Parathyroid adenoma (tissue), 2 donors: ENCODE results near the gene LEKR1.

Experiments used
- H2AFZ ChIP-seq: fragments of 300-600 bp; sonication (generic); one replicate; pipeline ENCODE4 v1.7.0; 2017; ENCODE audit warnings: antibody characterized with exemption, mild to moderate bottlenecking
- H3K27ac ChIP-seq: fragments of 300-600 bp; sonication (generic); one replicate; pipeline ENCODE4 v1.7.0; 2017
- H3K27me3 ChIP-seq: fragments of 300-600 bp; sonication (generic); one replicate; pipeline ENCODE4 v1.7.0; 2017; ENCODE audit warnings: low read length; ENCODE audit not compliant: control insufficient read depth, insufficient read depth
- H3K36me3 ChIP-seq: fragments of 300-600 bp; sonication (generic); one replicate; pipeline ENCODE4 v1.7.0; 2017; ENCODE audit warnings: low read length; ENCODE audit not compliant: control insufficient read depth, insufficient read depth
- H3K4me1 ChIP-seq: fragments of 300-600 bp; sonication (generic); one replicate; pipeline ENCODE4 v1.7.0; 2017; ENCODE audit warnings: control low read depth
- H3K4me2 ChIP-seq: fragments of 300-600 bp; sonication (generic); one replicate; pipeline ENCODE4 v1.7.0; 2017; ENCODE audit warnings: low read length
- H3K4me3 ChIP-seq: fragments of 300-600 bp; sonication (generic); one replicate; pipeline ENCODE4 v1.7.0; 2017; ENCODE audit warnings: low read depth, low read length
- H3K79me2 ChIP-seq: fragments of 300-600 bp; sonication (generic); one replicate; pipeline ENCODE4 v1.7.0; 2017; ENCODE audit warnings: control low read depth
- H3K9ac ChIP-seq: fragments of 300-600 bp; sonication (generic); one replicate; pipeline ENCODE4 v1.7.0; 2017; ENCODE audit warnings: mild to moderate bottlenecking
- H3K9me3 ChIP-seq: fragments of 300-600 bp; sonication (generic); one replicate; pipeline ENCODE4 v1.7.0; 2017; ENCODE audit warnings: low read length; ENCODE audit not compliant: control insufficient read depth
- TF ChIP-seq, protein P1 (sequence below): fragments of 300-600 bp; sonication (generic); IDR thresholded peaks from one replicate; pipeline ENCODE4 v1.7.0; 2017; ENCODE audit warnings: antibody characterized with exemption, mild to moderate bottlenecking
- donor health status: primary hyperparathyroidism.

LEKR1 gene

DNA sequence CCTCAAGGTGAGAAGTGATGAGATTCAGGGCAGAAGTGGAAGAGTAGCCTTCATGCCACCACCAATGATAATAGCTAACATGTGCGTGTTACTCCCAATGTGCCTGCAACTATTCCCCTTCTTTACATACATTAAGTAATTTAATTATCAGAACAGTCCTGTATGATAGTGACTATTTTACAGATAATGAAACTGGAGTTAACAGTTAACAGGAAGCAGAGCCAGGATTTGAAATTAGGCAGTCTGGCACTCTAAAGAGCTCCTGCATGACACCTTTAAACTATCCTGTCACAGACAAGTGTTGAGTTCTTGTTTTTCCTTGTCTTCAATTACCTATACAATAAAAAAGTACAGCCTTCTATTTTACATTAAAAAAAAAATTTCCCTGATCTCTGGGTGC is 148.8 kb downstream of the LEKR1 start:
- no peak overlapping the region for H3K4me3 ChIP-seq
- TF ChIP-seq, protein P1, sequence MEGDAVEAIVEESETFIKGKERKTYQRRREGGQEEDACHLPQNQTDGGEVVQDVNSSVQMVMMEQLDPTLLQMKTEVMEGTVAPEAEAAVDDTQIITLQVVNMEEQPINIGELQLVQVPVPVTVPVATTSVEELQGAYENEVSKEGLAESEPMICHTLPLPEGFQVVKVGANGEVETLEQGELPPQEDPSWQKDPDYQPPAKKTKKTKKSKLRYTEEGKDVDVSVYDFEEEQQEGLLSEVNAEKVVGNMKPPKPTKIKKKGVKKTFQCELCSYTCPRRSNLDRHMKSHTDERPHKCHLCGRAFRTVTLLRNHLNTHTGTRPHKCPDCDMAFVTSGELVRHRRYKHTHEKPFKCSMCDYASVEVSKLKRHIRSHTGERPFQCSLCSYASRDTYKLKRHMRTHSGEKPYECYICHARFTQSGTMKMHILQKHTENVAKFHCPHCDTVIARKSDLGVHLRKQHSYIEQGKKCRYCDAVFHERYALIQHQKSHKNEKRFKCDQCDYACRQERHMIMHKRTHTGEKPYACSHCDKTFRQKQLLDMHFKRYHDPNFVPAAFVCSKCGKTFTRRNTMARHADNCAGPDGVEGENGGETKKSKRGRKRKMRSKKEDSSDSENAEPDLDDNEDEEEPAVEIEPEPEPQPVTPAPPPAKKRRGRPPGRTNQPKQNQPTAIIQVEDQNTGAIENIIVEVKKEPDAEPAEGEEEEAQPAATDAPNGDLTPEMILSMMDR: no peak
- no peak overlapping the region for H3K9ac ChIP-seq
- peak overlapping the region; percentile 61 for H2AFZ ChIP-seq
- no peak overlapping the region for H3K27ac ChIP-seq
- no peaks in the 10 kb centered on the region for H3K9me3 ChIP-seq
- H3K79me2 ChIP-seq: no peaks in the 10 kb centered on the region
- no peak overlapping the region for H3K4me2 ChIP-seq
- H3K36me3 ChIP-seq: no peaks in the 10 kb centered on the region
- no peaks in the 10 kb centered on the region for H3K27me3 ChIP-seq
- H3K4me1 ChIP-seq: peaks cover 19% of the 10 kb centered on the region

DNA sequence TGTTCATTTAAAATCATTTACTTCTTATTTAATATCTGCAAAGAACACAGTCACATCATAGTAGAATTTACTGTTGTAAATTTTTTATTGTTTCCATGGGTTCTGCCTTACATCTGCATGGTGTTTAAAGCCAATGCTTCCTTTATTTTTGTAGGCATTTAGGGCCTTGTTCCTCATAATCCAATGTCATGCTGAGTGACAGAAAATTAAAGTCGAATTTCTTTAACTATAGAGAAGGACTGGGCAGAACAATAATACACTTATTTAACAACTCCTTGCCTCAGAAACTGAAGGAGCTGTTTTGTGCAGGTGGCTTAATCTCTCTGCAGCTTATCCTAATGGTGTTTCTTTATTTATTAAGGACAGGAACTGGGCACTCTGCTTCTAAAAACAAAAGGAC is 149.6 kb downstream of the LEKR1 start:
- no peaks in the 10 kb centered on the region for H3K79me2 ChIP-seq
- H2AFZ ChIP-seq: peak overlapping the region; percentile 61
- H3K4me1 ChIP-seq: peaks cover 19% of the 10 kb centered on the region
- H3K27me3 ChIP-seq: no peaks in the 10 kb centered on the region
- H3K36me3 ChIP-seq: no peaks in the 10 kb centered on the region
- no peak overlapping the region for H3K27ac ChIP-seq
- H3K4me2 ChIP-seq: no peak overlapping the region
- no peak overlapping the region for H3K4me3 ChIP-seq
- TF ChIP-seq, protein P1: no peak
- no peaks in the 10 kb centered on the region for H3K9me3 ChIP-seq
- no peak overlapping the region for H3K9ac ChIP-seq

DNA sequence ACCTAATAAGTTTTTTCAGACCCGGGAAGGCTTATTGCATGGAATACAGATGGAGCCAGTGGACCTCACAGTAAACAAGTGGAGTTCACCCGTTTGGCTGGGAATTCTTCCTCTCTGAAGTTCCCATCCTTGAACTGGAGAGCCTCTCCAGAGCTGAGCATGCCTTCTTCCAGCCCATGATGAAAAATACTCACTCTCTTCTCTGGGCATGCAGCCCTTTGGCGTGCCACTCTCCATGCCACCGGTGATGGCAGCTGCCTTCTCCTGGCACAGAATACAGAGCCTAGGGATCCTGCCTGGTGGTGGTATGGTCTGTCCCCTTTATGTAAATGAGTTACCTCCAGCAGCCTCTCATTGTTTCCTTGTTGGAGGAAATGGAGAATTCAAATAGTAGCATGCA is 150.8 kb downstream of the LEKR1 start:
- Histone ChIP-seq H3K9me3 (no peaks in the 10 kb centered on the region), H3K27me3 (no peaks in the 10 kb centered on the region), H3K4me1 (peaks cover 19% of the 10 kb centered on the region), H3K79me2 (no peaks in the 10 kb centered on the region), H3K4me3 (no peak overlapping the region), H3K36me3 (no peaks in the 10 kb centered on the region), H3K27ac (no peak overlapping the region), H3K9ac (no peak overlapping the region), H3K4me2 (no peak overlapping the region), H2AFZ (no peak overlapping the region)
- TF ChIP-seq, protein P1: no peak

DNA sequence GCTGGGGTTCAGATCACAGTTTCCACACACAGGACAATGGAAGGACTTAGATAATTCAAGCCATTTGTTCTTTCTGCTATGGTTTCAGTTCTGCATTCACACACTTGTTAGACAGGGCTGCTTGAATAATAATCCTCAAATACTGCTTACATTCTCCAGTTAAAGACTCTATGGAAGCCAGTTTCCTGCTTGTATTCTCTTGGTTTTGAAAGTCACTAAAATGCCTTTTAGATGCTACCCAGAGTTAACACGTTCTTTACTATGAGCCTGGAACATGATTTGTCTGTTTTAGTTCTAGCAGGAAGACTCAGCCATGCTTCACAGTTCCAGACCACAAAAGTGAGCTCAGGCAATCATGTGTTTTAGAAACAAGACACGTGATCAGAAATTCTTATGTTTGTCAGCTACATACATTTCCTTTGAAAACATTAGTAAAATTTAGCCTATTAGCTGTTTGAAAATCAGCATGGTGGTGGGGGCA is 152.4 kb downstream of the LEKR1 start:
- Histone ChIP-seq H3K9ac (no peak overlapping the region), H3K4me1 (peaks cover 19% of the 10 kb centered on the region), H3K79me2 (no peaks in the 10 kb centered on the region), H2AFZ (peak overlapping the region; percentile 72), H3K4me3 (no peak overlapping the region), H3K4me2 (no peak overlapping the region), H3K27me3 (no peaks in the 10 kb centered on the region), H3K36me3 (no peaks in the 10 kb centered on the region), H3K9me3 (no peaks in the 10 kb centered on the region), H3K27ac (peak overlapping the region; percentile 41)
- TF ChIP-seq, protein P1: no peak

DNA sequence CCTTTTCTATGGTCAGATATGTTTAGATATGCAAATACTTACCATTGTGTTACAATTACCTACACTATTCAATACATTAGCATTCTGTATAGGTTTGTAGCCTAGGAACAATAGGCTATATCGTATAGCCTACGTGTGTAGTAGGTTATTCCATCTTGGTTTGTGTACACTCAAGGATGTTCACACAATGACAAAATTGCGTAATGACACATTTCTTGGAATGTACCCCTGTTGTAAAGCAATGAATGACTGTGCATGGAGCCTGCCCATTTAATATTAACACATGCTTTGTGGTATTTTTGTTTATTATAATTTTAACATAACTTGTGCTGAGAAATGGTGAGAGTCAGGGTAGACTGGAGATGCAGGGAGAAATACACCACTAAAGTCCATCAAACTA is 154.9 kb downstream of the LEKR1 start:
- TF ChIP-seq, protein P1: no peak
- no peaks in the 10 kb centered on the region for H3K9me3 ChIP-seq
- H3K79me2 ChIP-seq: no peaks in the 10 kb centered on the region
- H3K4me1 ChIP-seq: peaks cover 10% of the 10 kb centered on the region
- no peak overlapping the region for H3K27ac ChIP-seq
- no peak overlapping the region for H3K9ac ChIP-seq
- no peaks in the 10 kb centered on the region for H3K36me3 ChIP-seq
- no peak overlapping the region for H2AFZ ChIP-seq
- H3K27me3 ChIP-seq: no peaks in the 10 kb centered on the region
- H3K4me2 ChIP-seq: no peak overlapping the region
- H3K4me3 ChIP-seq: no peak overlapping the region
